Neural progenitor cell (in vitro differentiated cells): ENCODE measurements around the gene DENND11.

ENCODE experiments used
- EZH2phosphoT487 ChIP-seq: fragments of 200-600 bp; sonication (generic); IDR thresholded peaks from 2 replicates; pipeline ENCODE4 v1.6.1; 2017; ENCODE audit warnings: antibody characterized with exemption
- TF ChIP-seq, protein P1 (sequence below): fragments of 200-600 bp; sonication (generic); IDR thresholded peaks from 2 replicates; pipeline ENCODE4 v1.5.1; 2017; ENCODE audit warnings: antibody characterized with exemption, mild to moderate bottlenecking

GRCh38 chr7:141706239-141707064, 4.5 kb upstream of the DENND11 start:
- TF ChIP-seq EZH2phosphoT487 = no peak
- TF ChIP-seq, protein P1, sequence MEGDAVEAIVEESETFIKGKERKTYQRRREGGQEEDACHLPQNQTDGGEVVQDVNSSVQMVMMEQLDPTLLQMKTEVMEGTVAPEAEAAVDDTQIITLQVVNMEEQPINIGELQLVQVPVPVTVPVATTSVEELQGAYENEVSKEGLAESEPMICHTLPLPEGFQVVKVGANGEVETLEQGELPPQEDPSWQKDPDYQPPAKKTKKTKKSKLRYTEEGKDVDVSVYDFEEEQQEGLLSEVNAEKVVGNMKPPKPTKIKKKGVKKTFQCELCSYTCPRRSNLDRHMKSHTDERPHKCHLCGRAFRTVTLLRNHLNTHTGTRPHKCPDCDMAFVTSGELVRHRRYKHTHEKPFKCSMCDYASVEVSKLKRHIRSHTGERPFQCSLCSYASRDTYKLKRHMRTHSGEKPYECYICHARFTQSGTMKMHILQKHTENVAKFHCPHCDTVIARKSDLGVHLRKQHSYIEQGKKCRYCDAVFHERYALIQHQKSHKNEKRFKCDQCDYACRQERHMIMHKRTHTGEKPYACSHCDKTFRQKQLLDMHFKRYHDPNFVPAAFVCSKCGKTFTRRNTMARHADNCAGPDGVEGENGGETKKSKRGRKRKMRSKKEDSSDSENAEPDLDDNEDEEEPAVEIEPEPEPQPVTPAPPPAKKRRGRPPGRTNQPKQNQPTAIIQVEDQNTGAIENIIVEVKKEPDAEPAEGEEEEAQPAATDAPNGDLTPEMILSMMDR = no peak
